ENCODE results near the gene IPPK.
"Not testable (repeated sequence)": the region's sequence is repeated elsewhere in the genome, so short reads cannot be mapped to it uniquely, and the experiment has no call there.

IPPK gene

GRCh38 chr9:92608241-92608908 is 61.6 kb downstream of the IPPK start:
- peak overlapping the region in 20 of 21 experiments; percentile 8 to 87 (median 73) for H3K27ac ChIP-seq
- H3K4me3 ChIP-seq = no peak overlapping the region

GRCh38 chr9:92607773-92608172 is 62.2 kb downstream of the IPPK start:
- Histone ChIP-seq H3K27ac (peak overlapping the region in 19 of 21 experiments; percentile 8 to 87 (median 73)), H3K4me3 (no peak overlapping the region)

- Histone ChIP-seq H3K4me3 (no peak overlapping the region), H3K27ac (peak overlapping the region in 14 of 21 experiments; percentile 3 to 87 (median 73))
These were observed 62.8 kb downstream of the IPPK start for GRCh38 chr9:92607088-92607487.

GRCh38 chr9:92605224-92605623 is 64.7 kb downstream of the IPPK start:
- peak overlapping the region in 1 of 21 experiments; percentile 88 for H3K27ac ChIP-seq
- no peak overlapping the region for H3K4me3 ChIP-seq

GRCh38 chr9:92603990-92604389 is 65.9 kb downstream of the IPPK start:
- no peak overlapping the region for H3K4me3 ChIP-seq
- H3K27ac ChIP-seq = peak overlapping the region in 2 of 21 experiments; percentile 83 to 88

GRCh38 chr9:92603100-92603499 is 66.8 kb downstream of the IPPK start:
- H3K4me3 ChIP-seq = no peak overlapping the region
- peak overlapping the region in 14 of 21 experiments; percentile 23 to 88 (median 68) for H3K27ac ChIP-seq

- H3K4me3 ChIP-seq = no peak overlapping the region
- peak overlapping the region in 16 of 21 experiments; percentile 42 to 89 (median 83) for H3K27ac ChIP-seq
These were observed 67.5 kb downstream of the IPPK start for GRCh38 chr9:92602413-92602812.

GRCh38 chr9:92601451-92601850 is 68.5 kb downstream of the IPPK start:
- Histone ChIP-seq H3K27ac (peak overlapping the region in 20 of 21 experiments; percentile 22 to 89 (median 80)), H3K4me3 (peak overlapping the region in 1 of 7 experiments; percentile 35)

GRCh38 chr9:92600462-92601261 is 69.3 kb downstream of the IPPK start:
- Histone ChIP-seq H3K4me3 (peak overlapping the region in 2 of 7 experiments; percentile 1 to 35), H3K27ac (peak overlapping the region in 20 of 21 experiments; percentile 36 to 89 (median 80))

- H3K4me3 ChIP-seq = peak overlapping the region in 1 of 7 experiments; percentile 35
- peak overlapping the region in 20 of 21 experiments; percentile 36 to 89 (median 80) for H3K27ac ChIP-seq
These were observed 69.9 kb downstream of the IPPK start for GRCh38 chr9:92599938-92600461.

- Histone ChIP-seq H3K4me3 (no peak overlapping the region), H3K27ac (peak overlapping the region in 11 of 21 experiments; percentile 4 to 88 (median 67))
These were observed 71.5 kb downstream of the IPPK start for GRCh38 chr9:92598382-92598781.

- no peak overlapping the region for H3K4me3 ChIP-seq
- H3K27ac ChIP-seq = no peak overlapping the region
These were observed 74.0 kb downstream of the IPPK start for GRCh38 chr9:92595930-92596329.

GRCh38 chr9:92595075-92595474 is 74.9 kb downstream of the IPPK start:
- not testable (repeated sequence) for H3K27ac ChIP-seq, H3K4me3 ChIP-seq

- H3K27ac ChIP-seq = peak overlapping the region in 12 of 21 experiments; percentile 3 to 72 (median 53)
- H3K4me3 ChIP-seq = no peak overlapping the region
These were observed 76.7 kb downstream of the IPPK start for GRCh38 chr9:92592946-92593861.

GRCh38 chr9:92592537-92592936 is 77.4 kb downstream of the IPPK start:
- no peak overlapping the region for H3K4me3 ChIP-seq
- H3K27ac ChIP-seq = peak overlapping the region in 11 of 21 experiments; percentile 3 to 72 (median 54)

GRCh38 chr9:92590377-92590776 is 79.6 kb downstream of the IPPK start:
- H3K4me3 ChIP-seq = no peak overlapping the region
- H3K27ac ChIP-seq = peak overlapping the region in 10 of 21 experiments; percentile 11 to 53 (median 42)

GRCh38 chr9:92589923-92590322 is 80.0 kb downstream of the IPPK start:
- H3K4me3 ChIP-seq = no peak overlapping the region
- H3K27ac ChIP-seq = peak overlapping the region in 10 of 21 experiments; percentile 11 to 53 (median 42)

- H3K4me3 ChIP-seq = no peak overlapping the region
- no peak overlapping the region for H3K27ac ChIP-seq
These were observed 93.8 kb downstream of the IPPK start for GRCh38 chr9:92576175-92576574.

GRCh38 chr9:92573612-92574011 is 96.3 kb downstream of the IPPK start:
- not testable (repeated sequence) for H3K4me3 ChIP-seq

More at GRCh38 chr9:92573612-92574011, 96.3 kb downstream of the IPPK start:
- not testable (repeated sequence) for H3K27ac ChIP-seq

All from skin epidermis (tissue), 12 donors.